Suppressor macrophage treated with lipopolysaccharide for 1 hour (primary cell): ENCODE results near the gene OPTC.
"Not testable (repeated sequence)": the region's sequence is repeated elsewhere in the genome, so short reads cannot be mapped to it uniquely, and the experiment has no call there.

ENCODE experiments used
- DNase-seq, 3 donors: peaks; one replicate each; pipeline ENCODE4 v3.0.0-alpha.2; 2020 to 2022

Gene OPTC, protein sequence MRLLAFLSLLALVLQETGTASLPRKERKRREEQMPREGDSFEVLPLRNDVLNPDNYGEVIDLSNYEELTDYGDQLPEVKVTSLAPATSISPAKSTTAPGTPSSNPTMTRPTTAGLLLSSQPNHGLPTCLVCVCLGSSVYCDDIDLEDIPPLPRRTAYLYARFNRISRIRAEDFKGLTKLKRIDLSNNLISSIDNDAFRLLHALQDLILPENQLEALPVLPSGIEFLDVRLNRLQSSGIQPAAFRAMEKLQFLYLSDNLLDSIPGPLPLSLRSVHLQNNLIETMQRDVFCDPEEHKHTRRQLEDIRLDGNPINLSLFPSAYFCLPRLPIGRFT

DNA sequence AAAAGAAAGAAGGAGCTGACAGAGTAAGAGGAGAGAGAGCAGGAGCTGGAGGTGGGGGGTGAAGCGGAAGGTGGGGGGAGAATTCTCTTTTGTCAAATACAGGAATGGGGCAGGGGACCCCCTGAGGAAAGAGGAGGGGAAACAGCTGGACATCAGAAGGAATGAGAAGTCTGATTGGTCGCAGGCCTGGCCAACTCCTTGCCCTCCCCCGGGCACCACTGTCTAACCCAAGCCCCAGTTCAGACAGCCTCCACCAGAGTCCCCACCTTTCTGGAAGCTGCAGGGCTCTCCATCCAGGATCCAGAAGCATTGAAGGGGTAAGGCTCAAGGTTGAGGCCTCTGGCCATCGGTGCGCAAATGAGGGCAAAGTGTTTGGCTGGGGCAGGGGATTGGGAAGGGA lies at the start of gene OPTC:
OPTC (plus strand) TSS at position 253 of the 400 bp plus-strand sequence. CDS start 1,853 bp downstream, outside the sequence.
- no peak for DNase-seq

GRCh38 chr1:203444171-203444576 lies 49.8 kb upstream of the OPTC start:
- no peak for DNase-seq

GRCh38 chr1:203447151-203447550 lies 46.8 kb upstream of the OPTC start:
- DNase-seq = peak; percentile 63 to 75 (median 73)

DNA sequence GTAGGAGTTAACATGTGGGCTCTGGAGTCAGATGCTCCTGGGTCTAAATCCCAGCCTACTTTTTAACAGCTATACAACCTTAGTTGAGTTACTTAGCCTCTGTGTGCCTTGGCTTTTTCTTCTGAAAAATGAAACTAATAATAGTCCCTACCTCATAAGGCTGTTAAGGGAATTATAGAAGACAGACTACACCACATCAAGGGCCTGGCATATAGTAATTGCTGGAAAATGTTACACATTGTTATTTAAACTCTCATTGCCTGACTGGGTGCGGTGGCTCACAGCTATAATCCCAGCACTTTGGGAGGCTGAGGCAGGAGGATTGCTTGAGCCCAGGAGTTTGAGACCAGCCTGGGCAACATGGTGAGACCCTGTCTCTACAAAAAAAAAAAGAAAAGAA lies 46.4 kb upstream of the OPTC start:
- DNase-seq = not testable (repeated sequence)

- no peak for DNase-seq
Observed at GRCh38 chr1:203448521-203449061, 45.4 kb upstream of the OPTC start.

DNA sequence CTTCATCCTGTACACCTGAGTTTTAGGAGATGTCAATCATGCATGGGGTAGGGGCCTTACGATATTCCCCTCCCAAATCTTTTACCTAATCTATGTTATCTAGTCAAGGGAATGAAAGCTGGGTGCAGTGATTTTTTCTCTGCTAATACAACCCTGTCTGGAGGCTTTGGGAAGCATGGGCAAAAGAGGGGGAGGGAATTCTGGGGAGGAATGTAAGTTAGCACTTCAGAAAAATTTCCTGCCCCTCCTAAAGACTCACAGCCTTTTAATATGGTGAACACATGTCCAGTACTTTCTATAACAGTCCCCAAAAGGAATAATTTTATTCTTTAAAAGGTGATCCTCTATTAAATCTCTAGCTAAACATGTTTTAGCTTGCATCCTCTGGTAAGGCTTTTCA lies 44.0 kb upstream of the OPTC start:
- no peak for DNase-seq

DNA sequence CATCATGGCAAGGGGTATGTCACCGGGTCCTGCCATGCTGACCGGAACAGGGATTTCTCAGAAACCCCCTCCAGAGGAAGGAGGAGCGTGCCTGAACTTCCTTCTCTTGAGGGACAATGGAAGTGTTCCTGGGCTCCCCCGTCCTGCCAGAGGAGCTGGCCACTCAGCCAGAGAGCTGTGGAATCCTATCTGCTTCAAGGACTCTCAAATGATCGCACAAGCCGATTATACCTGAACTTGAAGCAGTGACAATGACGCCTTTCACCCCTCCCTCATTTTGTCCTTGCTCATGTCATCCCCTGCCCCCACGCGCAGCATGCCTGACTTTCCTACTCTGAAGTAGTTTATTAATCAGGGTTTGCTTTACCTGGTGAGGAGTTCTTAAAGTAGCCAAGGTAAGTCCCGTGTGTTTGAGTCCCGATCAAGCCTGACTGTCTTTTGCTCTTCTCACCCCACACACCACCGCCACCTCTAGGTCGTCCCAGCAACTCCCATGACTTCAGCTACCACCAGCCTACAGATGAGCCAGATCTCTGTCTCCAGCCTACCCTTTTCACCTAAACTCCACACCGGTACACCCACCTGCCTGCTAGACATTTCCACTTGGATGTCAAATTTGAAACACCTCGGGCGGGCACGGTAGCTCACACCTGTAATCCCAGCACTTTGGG lies 43.3 kb upstream of the OPTC start:
- peak in 2 of 3 donors; percentile 20 to 34 for DNase-seq

GRCh38 chr1:203451836-203452784 lies 41.8 kb upstream of the OPTC start:
- no peak for DNase-seq

GRCh38 chr1:203453016-203453415 lies 40.9 kb upstream of the OPTC start:
- DNase-seq = no peak

GRCh38 chr1:203453616-203454015 lies 40.3 kb upstream of the OPTC start:
- DNase-seq = no peak

- DNase-seq = no peak
Observed at GRCh38 chr1:203454986-203455471, 38.9 kb upstream of the OPTC start.

DNA sequence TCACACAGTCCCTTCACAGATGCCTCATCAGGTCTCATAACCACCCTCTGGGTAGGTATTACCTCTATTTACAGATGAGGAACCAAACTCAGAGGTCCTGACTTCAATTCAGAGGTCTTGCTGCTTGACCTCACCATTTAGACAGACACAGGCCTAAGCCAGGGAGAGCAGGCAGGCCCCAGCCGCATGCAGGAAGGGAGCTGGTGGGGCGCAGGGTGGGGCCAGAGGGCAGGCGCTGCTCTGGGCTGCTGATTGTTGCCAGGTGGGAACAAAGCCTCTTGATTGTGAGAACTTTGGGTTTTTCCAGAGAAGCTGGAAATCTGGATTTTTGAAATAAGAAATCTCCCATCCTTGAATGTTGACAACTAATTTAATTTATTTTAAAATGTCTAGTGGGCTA lies 38.2 kb upstream of the OPTC start:
- DNase-seq = no peak

DNA sequence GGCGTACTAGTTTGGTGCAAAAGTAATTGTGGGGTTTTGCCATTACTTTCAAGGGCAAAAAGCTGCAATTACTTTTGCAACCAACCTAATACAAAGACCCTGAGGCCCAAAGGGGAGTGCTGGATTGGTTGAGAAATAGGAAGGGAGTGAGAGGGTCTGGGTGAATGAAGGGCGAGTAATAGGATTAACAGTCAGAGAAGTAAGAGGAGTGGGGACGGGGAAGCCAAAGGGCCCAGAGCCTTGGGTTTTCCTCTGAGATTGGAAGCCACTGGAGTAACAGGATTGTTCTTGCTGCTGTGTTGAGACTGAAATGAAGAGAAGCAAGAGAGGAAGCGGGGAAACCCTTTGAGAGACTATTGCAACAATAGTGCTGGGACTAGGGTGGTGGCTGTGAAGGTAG lies 37.4 kb upstream of the OPTC start:
- no peak for DNase-seq

- no peak for DNase-seq
Observed at GRCh38 chr1:203458078-203458477, 35.9 kb upstream of the OPTC start.

GRCh38 chr1:203459671-203460201 lies 34.2 kb upstream of the OPTC start:
- DNase-seq = no peak

GRCh38 chr1:203461717-203462116 lies 32.2 kb upstream of the OPTC start:
- DNase-seq = no peak

DNA sequence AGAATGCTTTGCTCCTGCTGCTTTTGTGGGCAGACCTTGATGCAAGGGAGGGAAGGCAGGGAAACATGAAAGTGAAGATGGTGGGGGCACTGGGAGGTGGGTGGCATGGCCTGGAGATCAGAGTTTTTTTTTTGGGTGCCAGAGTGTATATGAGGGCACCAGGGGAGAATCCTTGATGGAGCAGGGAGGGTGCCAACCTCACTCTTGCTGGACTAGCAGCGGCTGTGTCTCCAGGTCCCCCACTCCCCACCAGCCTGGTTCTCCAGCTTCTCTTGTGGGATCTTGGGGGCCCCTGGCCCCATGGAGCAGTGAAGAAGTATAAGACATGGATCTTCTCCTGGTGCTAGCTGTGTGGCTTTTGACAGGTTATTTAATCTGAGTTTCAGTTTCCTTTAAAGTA lies 31.8 kb upstream of the OPTC start:
- DNase-seq = no peak

GRCh38 chr1:203462878-203463277 lies 31.1 kb upstream of the OPTC start:
- DNase-seq = no peak

- no peak for DNase-seq
Observed at GRCh38 chr1:203463469-203464062, 30.4 kb upstream of the OPTC start.

GRCh38 chr1:203464226-203464625 lies 29.7 kb upstream of the OPTC start:
- DNase-seq = no peak

- DNase-seq = no peak
Observed at GRCh38 chr1:203464743-203465142, 29.2 kb upstream of the OPTC start.

DNA sequence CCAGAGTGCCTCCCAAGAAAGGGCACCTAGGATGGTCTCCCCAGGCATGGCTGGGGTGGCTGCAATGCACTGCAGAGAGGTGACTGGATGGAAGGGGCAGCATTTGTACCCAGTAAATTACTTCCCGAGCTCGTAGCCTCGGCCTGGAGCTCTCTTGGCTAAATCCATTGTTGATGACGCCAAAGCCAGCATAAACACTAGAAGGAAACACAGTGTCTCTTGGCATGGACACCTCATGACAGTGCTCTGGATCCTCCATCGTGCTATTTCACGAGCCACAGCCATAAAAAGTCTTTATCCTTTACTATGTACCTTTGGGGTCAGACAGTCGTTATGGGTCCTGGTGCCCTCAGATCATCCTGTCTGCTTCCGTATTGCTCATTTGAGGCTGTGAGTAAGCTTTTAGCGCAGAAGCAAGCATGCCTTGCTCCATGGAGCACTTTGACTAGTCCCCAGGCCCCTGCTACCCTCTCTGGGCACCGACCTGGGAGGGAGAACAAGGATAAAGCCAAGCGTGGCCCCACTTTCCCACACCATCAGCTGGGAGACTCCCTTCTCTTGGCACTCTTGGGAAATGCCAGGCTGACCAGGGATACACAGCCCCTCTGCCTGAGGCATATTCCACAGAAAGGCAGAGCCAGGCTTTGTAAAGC lies 28.7 kb upstream of the OPTC start:
- no peak for DNase-seq
